Ovary (tissue), 3 donors: ENCODE measurements around the gene DYRK3.

Experiments
- EP300 ChIP-seq: sonication (generic); formaldehyde crosslinking; IDR thresholded peaks from one replicate; pipeline ENCODE4 v1.6.1; 2017; ENCODE audit warnings: antibody characterized with exemption
- POLR2A ChIP-seq: fragments of 450-650 bp; IDR thresholded peaks from one replicate; pipeline ENCODE4 v1.6.1; 2017; ENCODE audit warnings: antibody characterized with exemption, mild to moderate bottlenecking, moderate library complexity
- TF ChIP-seq, protein P1 (sequence below), 3 donors: fragments of 450-650 bp in 2 of 3; fragments of 200-600 bp in 1 of 3; IDR thresholded peaks; one replicate each; pipeline versions ENCODE4 v1.5.1 to v1.8.0; 2016 to 2022; ENCODE audit warnings: antibody characterized with exemption in 3 of 3, mild to moderate bottlenecking in 1 of 3
- donor health status: DM: no; HTN: no; CAD: no.

DNA sequence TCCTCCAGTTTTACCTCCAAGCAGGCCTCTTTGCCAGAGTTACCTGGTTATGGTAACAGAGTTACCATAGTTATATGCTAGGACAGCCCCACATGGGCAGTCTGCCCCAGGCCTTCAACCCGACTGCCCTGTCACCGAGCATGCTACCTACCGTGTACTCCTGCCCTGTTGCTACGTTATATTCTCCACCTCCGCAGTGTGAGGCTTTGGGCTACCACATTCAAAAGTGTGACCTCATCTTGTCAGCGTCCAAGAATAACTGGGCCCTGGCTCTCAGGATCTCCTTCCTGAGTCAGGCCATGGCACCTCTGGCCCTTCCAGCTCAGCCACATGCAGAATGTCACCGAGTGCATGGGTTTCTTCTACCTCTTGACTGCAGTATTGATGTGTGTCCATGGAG is 58.3 kb downstream of the DYRK3 start:
- TF ChIP-seq, protein P1, sequence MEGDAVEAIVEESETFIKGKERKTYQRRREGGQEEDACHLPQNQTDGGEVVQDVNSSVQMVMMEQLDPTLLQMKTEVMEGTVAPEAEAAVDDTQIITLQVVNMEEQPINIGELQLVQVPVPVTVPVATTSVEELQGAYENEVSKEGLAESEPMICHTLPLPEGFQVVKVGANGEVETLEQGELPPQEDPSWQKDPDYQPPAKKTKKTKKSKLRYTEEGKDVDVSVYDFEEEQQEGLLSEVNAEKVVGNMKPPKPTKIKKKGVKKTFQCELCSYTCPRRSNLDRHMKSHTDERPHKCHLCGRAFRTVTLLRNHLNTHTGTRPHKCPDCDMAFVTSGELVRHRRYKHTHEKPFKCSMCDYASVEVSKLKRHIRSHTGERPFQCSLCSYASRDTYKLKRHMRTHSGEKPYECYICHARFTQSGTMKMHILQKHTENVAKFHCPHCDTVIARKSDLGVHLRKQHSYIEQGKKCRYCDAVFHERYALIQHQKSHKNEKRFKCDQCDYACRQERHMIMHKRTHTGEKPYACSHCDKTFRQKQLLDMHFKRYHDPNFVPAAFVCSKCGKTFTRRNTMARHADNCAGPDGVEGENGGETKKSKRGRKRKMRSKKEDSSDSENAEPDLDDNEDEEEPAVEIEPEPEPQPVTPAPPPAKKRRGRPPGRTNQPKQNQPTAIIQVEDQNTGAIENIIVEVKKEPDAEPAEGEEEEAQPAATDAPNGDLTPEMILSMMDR (IDR thresholded peaks at IDR 0.05), result no peak
- no peak for TF ChIP-seq EP300
- no peak for TF ChIP-seq POLR2A
